H1 (cell line): ENCODE measurements around the gene ZNF608.

Experiments
- CEBPB ChIP-seq: IDR thresholded peaks from 2 replicates; pipeline ENCODE4 v1.6.1; 2012; ENCODE audit warnings: low read depth, low read length
- CTCF ChIP-seq, 3 experiments: IDR thresholded peaks; 1 replicate in 2 of 3; 2 replicates in 1 of 3; pipeline versions ENCODE4 v1.5.1 to v1.6.1; 2011; ENCODE audit warnings: low read length in 3 of 3, mild to moderate bottlenecking in 3 of 3, inconsistent platforms in 2 of 3, low read depth in 1 of 3, moderate library complexity in 1 of 3; ENCODE audit not compliant: insufficient read depth in 1 of 3; ENCODE audit errors: control extremely low read depth in 1 of 3
- EGR1 ChIP-seq: IDR thresholded peaks from 2 replicates; pipeline ENCODE4 v1.6.1; 2011; ENCODE audit warnings: low read depth, low read length, borderline replicate concordance
- EZH2 ChIP-seq: fragments of 200-600 bp; sonication (generic); IDR thresholded peaks from 2 replicates; pipeline ENCODE4 v1.7.1; 2012; ENCODE audit warnings: low read depth, mild to moderate bottlenecking, moderate library complexity, low read length, inconsistent platforms; ENCODE audit not compliant: severe bottlenecking
- GTF2F1 ChIP-seq: IDR thresholded peaks from 2 replicates; pipeline ENCODE4 v1.6.1; 2012; ENCODE audit warnings: low read depth, low read length, improper control_type of control experiment, borderline replicate concordance
- HDAC6 ChIP-seq: IDR thresholded peaks from one replicate; pipeline ENCODE4 v1.7.1; 2012; ENCODE audit warnings: low read depth, mild to moderate bottlenecking, inconsistent platforms, low read length, moderate library complexity
- JUN ChIP-seq: IDR thresholded peaks from 2 replicates; pipeline ENCODE4 v1.6.1; 2011; ENCODE audit warnings: low read depth, mild to moderate bottlenecking, improper control_type of control experiment, low read length
- POLR2A ChIP-seq, 2 experiments: IDR thresholded peaks; 1 replicate in 1 of 2; 2 replicates in 1 of 2; pipeline ENCODE4 v1.6.1; 2011; ENCODE audit warnings: low read depth in 2 of 2, low read length in 2 of 2, mild to moderate bottlenecking in 2 of 2; ENCODE audit errors: control extremely low read depth in 1 of 2
- RFX5 ChIP-seq: IDR thresholded peaks from 2 replicates; pipeline ENCODE4 v1.6.1; 2011; ENCODE audit warnings: low read depth, low read length, improper control_type of control experiment, borderline replicate concordance
- RNF2 ChIP-seq: fragments of 200-900, 300-1000 bp; sonication (generic); IDR thresholded peaks from 2 replicates; pipeline ENCODE4 v1.7.1; 2016; ENCODE audit warnings: borderline replicate concordance, low read depth, mild to moderate bottlenecking, antibody characterized with exemption, low read length; ENCODE audit not compliant: poor library complexity, severe bottlenecking; ENCODE audit errors: missing control alignments
- SUZ12 ChIP-seq: fragments of 200-600 bp; sonication (generic); IDR thresholded peaks from 2 replicates; pipeline ENCODE4 v1.6.1; 2012; ENCODE audit warnings: mild to moderate bottlenecking, inconsistent platforms, low read length, moderate library complexity, mixed read lengths
- TAF1 ChIP-seq: IDR thresholded peaks from 2 replicates; pipeline ENCODE4 v1.6.1; 2011; ENCODE audit warnings: mild to moderate bottlenecking, low read depth, low read length

- TF ChIP-seq HDAC6 (no peak), EZH2 (no peak), EGR1 (no peak), RFX5 (no peak), CTCF (IDR thresholded peaks at IDR 0.05; ENCODE audit: control extremely low read depth in 1 of 3, insufficient read depth in 1 of 3, low read depth in 1 of 3, low read length in 3 of 3) (no peak), JUN (no peak), POLR2A (IDR thresholded peaks at IDR 0.05; ENCODE audit: control extremely low read depth in 1 of 2, low read depth in 2 of 2, low read length in 2 of 2) (no peak), SUZ12 (no peak), GTF2F1 (no peak), CEBPB (no peak), RNF2 (no peak), TAF1 (no peak)
These were observed 27.2 kb upstream of the ZNF608 start for GRCh38 chr5:124773315-124774311.
